HEK293 (cell line): ENCODE data around the gene NPPB.

ENCODE experiments used
- CTCF ChIA-PET: fragments of 350-600 bp; formaldehyde crosslinking; extraction: SDS; loops from one replicate; lab custom pipeline; 2021; ENCODE audit warnings: antibody characterized with exemption; lab: Yijun Ruan, JAX
- POLR2A ChIA-PET: fragments of 300-600 bp; formaldehyde crosslinking; extraction: SDS; loops from one replicate; lab custom pipeline; 2020; ENCODE audit warnings: antibody characterized with exemption, inconsistent platforms; lab: Yijun Ruan, JAX
- H3K27ac ChIP-seq: fragments of 200-500 bp; sonication (Bioruptor generic); 2 replicates; pipeline ENCODE4 v1.5.1; 2014; ENCODE audit warnings: low read depth, low read length, control low read depth, inconsistent platforms; ENCODE audit errors: extremely low read depth
- H3K36me3 ChIP-seq, 2 experiments: fragments of 200-500 bp in 1 of 2; sonication (Bioruptor generic) in 1 of 2; 1 replicate in 1 of 2; 2 replicates in 1 of 2; pipeline ENCODE4 v1.5.1; 2014 to 2017; ENCODE audit warnings: inconsistent platforms in 2 of 2, low read length in 2 of 2; ENCODE audit not compliant: control insufficient read depth in 2 of 2, insufficient read depth in 1 of 2
- H3K4me1 ChIP-seq: fragments of 200-500 bp; sonication (Bioruptor generic); 2 replicates; pipeline ENCODE4 v1.5.1; 2014; ENCODE audit warnings: mild to moderate bottlenecking, low read length, inconsistent platforms; ENCODE audit not compliant: control insufficient read depth, insufficient read depth
- H3K4me3 ChIP-seq: 2 replicates; pipeline ENCODE4 v1.5.1; 2011; ENCODE audit warnings: low read depth, mild to moderate bottlenecking, control low read depth, low read length, moderate library complexity
- H3K9me3 ChIP-seq: fragments of 200-500 bp; sonication (Bioruptor generic); 2 replicates; pipeline ENCODE4 v1.5.1; 2014; ENCODE audit warnings: low read depth, low read length, inconsistent platforms; ENCODE audit not compliant: control insufficient read depth, insufficient read depth
- EGR2 ChIP-seq: fragments of 450-650 bp; formaldehyde crosslinking; IDR thresholded peaks from 2 replicates; pipeline ENCODE4 v1.5.1; 2016; ENCODE audit warnings: low read depth, missing biosample characterization, missing genetic modification characterization
- KLF8 ChIP-seq: fragments of 450-650 bp; formaldehyde crosslinking; IDR thresholded peaks from 2 replicates; pipeline ENCODE4 v1.5.1; 2016; ENCODE audit warnings: missing biosample characterization, missing genetic modification characterization
- MEIS1 ChIP-seq: sonication (generic); formaldehyde crosslinking; IDR thresholded peaks from 2 replicates; pipeline ENCODE4 v1.8.1; 2022; ENCODE audit warnings: missing genetic modification reagents, mild to moderate bottlenecking, borderline replicate concordance
- SALL2 ChIP-seq: fragments of 450-650 bp; formaldehyde crosslinking; IDR thresholded peaks from 2 replicates; pipeline ENCODE4 v1.5.0; 2017; ENCODE audit warnings: missing biosample characterization, mild to moderate bottlenecking, missing genetic modification characterization, borderline replicate concordance
- SP2 ChIP-seq: fragments of 450-650 bp; formaldehyde crosslinking; IDR thresholded peaks from 2 replicates; pipeline ENCODE4 v1.5.1; 2016; ENCODE audit warnings: missing biosample characterization, missing genetic modification characterization
- YY1 ChIP-seq: fragments of 450-650 bp; formaldehyde crosslinking; IDR thresholded peaks from 2 replicates; pipeline ENCODE4 v1.5.1; 2018; ENCODE audit warnings: missing biosample characterization, missing genetic modification characterization
- ZBTB21 ChIP-seq: fragments of 450-650 bp; formaldehyde crosslinking; IDR thresholded peaks from 2 replicates; pipeline ENCODE4 v1.5.1; 2017; ENCODE audit warnings: missing biosample characterization, missing genetic modification characterization
- ZNF132 ChIP-seq: fragments of 450-650 bp; formaldehyde crosslinking; IDR thresholded peaks from 2 replicates; pipeline ENCODE4 v1.5.1; 2017; ENCODE audit warnings: missing biosample characterization, missing genetic modification characterization, borderline replicate concordance
- ZNF138 ChIP-seq: fragments of 450-650 bp; formaldehyde crosslinking; IDR thresholded peaks from 2 replicates; pipeline ENCODE4 v1.5.1; 2016; ENCODE audit warnings: missing biosample characterization, missing genetic modification characterization, borderline replicate concordance
- ZNF140 ChIP-seq: fragments of 450-650 bp; formaldehyde crosslinking; IDR thresholded peaks from 2 replicates; pipeline ENCODE4 v1.5.1; 2016; ENCODE audit warnings: missing biosample characterization, missing genetic modification characterization
- ZNF175 ChIP-seq: fragments of 450-650 bp; formaldehyde crosslinking; IDR thresholded peaks from 2 replicates; pipeline ENCODE4 v1.5.1; 2016; ENCODE audit warnings: missing biosample characterization, missing genetic modification characterization
- ZNF184 ChIP-seq: fragments of 450-650 bp; IDR thresholded peaks from 2 replicates; pipeline ENCODE4 v1.5.1; 2018; ENCODE audit warnings: missing biosample characterization, mild to moderate bottlenecking, missing genetic modification characterization
- ZNF2 ChIP-seq: fragments of 450-650 bp; formaldehyde crosslinking; IDR thresholded peaks from 2 replicates; pipeline ENCODE4 v1.5.1; 2016; ENCODE audit warnings: missing biosample characterization, missing genetic modification characterization
- ZNF23 ChIP-seq: fragments of 450-650 bp; formaldehyde crosslinking; IDR thresholded peaks from 2 replicates; pipeline ENCODE4 v1.5.1; 2016; ENCODE audit warnings: missing biosample characterization, missing genetic modification characterization, borderline replicate concordance
- ZNF366 ChIP-seq: fragments of 450-650 bp; formaldehyde crosslinking; conservative IDR thresholded peaks from 2 replicates; pipeline ENCODE4 v1.5.1; 2016; ENCODE audit warnings: missing biosample characterization, missing genetic modification characterization
- ZNF426 ChIP-seq: fragments of 450-650 bp; formaldehyde crosslinking; IDR thresholded peaks from 2 replicates; pipeline ENCODE4 v1.5.1; 2017; ENCODE audit warnings: missing biosample characterization, missing genetic modification characterization, mild to moderate bottlenecking, inconsistent platforms, moderate library complexity
- ZNF518A ChIP-seq: fragments of 450-650 bp; formaldehyde crosslinking; conservative IDR thresholded peaks from 2 replicates; pipeline ENCODE4 v1.5.1; 2016; ENCODE audit warnings: low read depth, missing biosample characterization, missing genetic modification characterization
- ZNF549 ChIP-seq: fragments of 450-650 bp; IDR thresholded peaks from 2 replicates; pipeline ENCODE4 v1.5.1; 2018; ENCODE audit warnings: missing biosample characterization, missing genetic modification characterization, mild to moderate bottlenecking, inconsistent platforms, moderate library complexity
- ZNF558 ChIP-seq: fragments of 450-650 bp; formaldehyde crosslinking; IDR thresholded peaks from 2 replicates; pipeline ENCODE4 v1.5.1; 2016; ENCODE audit warnings: missing biosample characterization, missing genetic modification characterization
- ZNF600 ChIP-seq: fragments of 450-650 bp; formaldehyde crosslinking; IDR thresholded peaks from 2 replicates; pipeline ENCODE4 v1.5.1; 2016; ENCODE audit warnings: missing biosample characterization, missing genetic modification characterization
- ZNF624 ChIP-seq: fragments of 450-650 bp; formaldehyde crosslinking; IDR thresholded peaks from 2 replicates; pipeline ENCODE4 v1.5.1; 2017; ENCODE audit warnings: missing biosample characterization, missing genetic modification characterization
- ZNF747 ChIP-seq: fragments of 450-650 bp; formaldehyde crosslinking; IDR thresholded peaks from 2 replicates; pipeline ENCODE4 v1.5.1; 2016; ENCODE audit warnings: missing biosample characterization, missing genetic modification characterization
- ZNF830 ChIP-seq: fragments of 450-650 bp; IDR thresholded peaks from 2 replicates; pipeline ENCODE4 v1.5.0; 2018; ENCODE audit warnings: missing biosample characterization, missing genetic modification characterization, low read depth, mild to moderate bottlenecking, moderate library complexity
- ZNF837 ChIP-seq: fragments of 450-650 bp; formaldehyde crosslinking; IDR thresholded peaks from 2 replicates; pipeline ENCODE4 v1.5.1; 2016; ENCODE audit warnings: missing biosample characterization, missing genetic modification characterization
- ZSCAN4 ChIP-seq: fragments of 450-650 bp; formaldehyde crosslinking; IDR thresholded peaks from 2 replicates; pipeline ENCODE4 v1.5.1; 2017; ENCODE audit warnings: missing biosample characterization, missing genetic modification characterization
- ZXDB ChIP-seq: fragments of 450-650 bp; formaldehyde crosslinking; IDR thresholded peaks from 2 replicates; pipeline ENCODE4 v1.5.1; 2016; ENCODE audit warnings: missing biosample characterization, missing genetic modification characterization

The NPPB gene

GRCh38 chr1:11854519-11854918, 4.2 kb downstream of the NPPB start (continued):
- no peak for TF ChIP-seq ZNF23 (tag by site-specific recombination)
- TF ChIP-seq YY1, result no peak
- TF ChIP-seq ZNF837 (tag by site-specific recombination), result no peak
- TF ChIP-seq ZNF366 (tag by site-specific recombination), result no peak
- no peak for TF ChIP-seq ZNF2 (tag by site-specific recombination)
- no peak for TF ChIP-seq ZNF138 (tag by site-specific recombination)
- TF ChIP-seq ZNF624 (tag by site-specific recombination), result no peak

GRCh38 chr1:11851180-11851579, 7.6 kb downstream of the NPPB start:
- ChIA-PET POLR2A (no interaction called here), CTCF (interaction anchor here (1.6 kb wide), 1 partner anchor 42 kb away, joined by 6 read pairs; no protein-coding TSS in a partner anchor)
- H3K36me3 ChIP-seq, result peaks cover 0 to 7% of the 10 kb centered on the region in 2 experiments; a peak in 1 of 3 replicates

GRCh38 chr1:11850156-11850555, 8.6 kb downstream of the NPPB start:
- no peaks in the 10 kb centered on the region for H3K4me1 ChIP-seq
- peaks cover 0 to 12% of the 10 kb centered on the region in 2 experiments; a peak in 1 of 3 replicates for H3K36me3 ChIP-seq
- no peak for TF ChIP-seq ZSCAN4 (tag by site-specific recombination)
- no peak for TF ChIP-seq SALL2 (tag by site-specific recombination)
- TF ChIP-seq EGR2, result 0 out of 2 replicates have a peak, but pooled peaks have one; percentile 4
- no peak for TF ChIP-seq ZNF549
- H3K4me3 ChIP-seq, result no peak overlapping the region
- CTCF ChIA-PET, result interaction anchor here (0.6 to 1.1 kb wide), 2 partner anchors 12 to 164 kb away, joined by 3 read pairs; no protein-coding TSS in a partner anchor
- H3K27ac ChIP-seq, result no peak overlapping the region
- POLR2A ChIA-PET, result no interaction called here
- H3K9me3 ChIP-seq, result no peaks in the 10 kb centered on the region

More at GRCh38 chr1:11851180-11851579, 7.6 kb downstream of the NPPB start:
- Histone ChIP-seq H3K9me3 (no peaks in the 10 kb centered on the region), H3K4me3 (no peak overlapping the region), H3K4me1 (no peaks in the 10 kb centered on the region), H3K27ac (no peak overlapping the region)
- no peak for TF ChIP-seq ZNF837 (tag by site-specific recombination)
- no peak for TF ChIP-seq SP2 (tag by site-specific recombination)
- no peak for TF ChIP-seq ZNF175
- TF ChIP-seq ZNF600 (tag by site-specific recombination), result no peak
- no peak for TF ChIP-seq ZNF426 (tag by site-specific recombination)
- no peak for TF ChIP-seq ZNF184 (tag by site-specific recombination)
- TF ChIP-seq ZXDB (tag by site-specific recombination), result no peak
- no peak for TF ChIP-seq ZNF140 (tag by site-specific recombination)
- TF ChIP-seq ZNF747 (tag by site-specific recombination), result no peak
- TF ChIP-seq KLF8 (tag by site-specific recombination), result no peak
- TF ChIP-seq ZNF518A (tag by site-specific recombination), result no peak
- no peak for TF ChIP-seq ZBTB21 (tag by site-specific recombination)
- no peak for TF ChIP-seq SALL2 (tag by site-specific recombination)
- no peak for TF ChIP-seq ZNF132 (tag by site-specific recombination)
- no peak for TF ChIP-seq MEIS1 (CRISPR knock-in tag)
- no peak for TF ChIP-seq ZNF558 (tag by site-specific recombination)
- TF ChIP-seq ZNF830 (tag by site-specific recombination), result no peak
